ENCODE results near the gene CFAP46.

GRCh38 chr10:132929480-132929879 is 12.9 kb downstream of the CFAP46 start:
- no peak for TF ChIP-seq EZH2 (IDR thresholded peaks at IDR 0.05; ENCODE audit: borderline replicate concordance, low read depth, low read length, severe bottlenecking)
- no peak for TF ChIP-seq CTCF (IDR thresholded peaks at IDR 0.05; ENCODE audit: borderline replicate concordance, extremely low read depth, low read length, poor library complexity, severe bottlenecking)
